Measurements from ENCODE around the gene MOB3A. TPM values are rescaled to one million over a fixed set of nuclear protein-coding genes. Genes with fewer than 3 reads are reported as not detected.

MOB3A gene
- total and polyA plus RNA-seq, 4 donors = 3.4 to 8.7 (median 6.5) TPM

DNA sequence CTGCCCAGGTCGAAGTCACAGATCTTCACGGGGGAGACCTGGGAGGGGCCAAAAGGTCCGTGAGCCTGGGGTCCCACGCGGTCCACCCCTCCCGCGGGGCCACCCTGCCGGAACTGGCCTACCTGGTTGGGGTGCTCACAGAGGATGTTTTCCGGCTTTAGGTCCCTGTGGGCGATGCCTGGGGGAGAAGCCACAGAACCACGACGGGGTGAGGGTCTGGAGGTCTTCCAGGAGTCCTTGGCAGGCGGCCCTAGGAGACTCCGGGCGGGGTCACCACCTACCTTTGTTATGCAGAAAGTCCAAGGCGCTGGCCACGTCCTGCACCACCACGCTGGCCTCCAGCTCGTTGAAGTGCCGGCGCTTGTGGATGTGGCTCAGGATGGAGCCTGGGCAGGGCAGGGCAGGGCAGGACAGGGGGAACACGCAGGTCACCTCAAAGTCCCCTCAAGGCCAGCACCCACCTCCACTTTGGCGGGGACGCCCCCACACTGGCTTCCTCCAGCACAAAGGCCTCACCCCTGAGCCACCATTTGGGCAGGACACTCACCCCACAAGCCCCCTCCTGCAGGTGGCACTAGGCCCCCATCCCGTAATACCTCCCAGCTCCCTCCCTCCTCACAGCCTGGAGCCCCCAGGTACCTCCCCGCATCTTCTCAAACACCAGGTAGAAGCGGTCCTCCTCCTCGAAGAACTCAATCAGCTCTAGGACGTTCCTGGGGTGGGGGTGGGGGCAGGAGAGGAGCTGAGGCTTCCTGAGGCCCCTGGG is 53.5 kb downstream of the MOB3A start:
- H3K27me3 ChIP-seq (ENCODE audit: control insufficient read depth in 4 of 4, insufficient read depth in 4 of 4, low read length in 3 of 4) = no peaks in the 10 kb centered on the region
- no peak for TF ChIP-seq TAF1 (conservative IDR thresholded peaks at IDR 0.05)
- TF ChIP-seq GABPA (IDR thresholded peaks at IDR 0.05 in 1 of 2, conservative IDR thresholded peaks at IDR 0.05 in 1 of 2) = no peak
- peak in 1 of 2 donors; percentile 11 for TF ChIP-seq RXRA (IDR thresholded peaks at IDR 0.05)
- TF ChIP-seq CTCF (IDR thresholded peaks at IDR 0.05; ENCODE audit: low read depth, low read length, missing input control) = no peak
- peak; percentile 26 for TF ChIP-seq NR2F2 (IDR thresholded peaks at IDR 0.05)
- no peak for TF ChIP-seq RAD21 (IDR thresholded peaks at IDR 0.05)
- WGBS = 26% methylated on average over 29 of the region's 29 CpGs
- H3K36me3 ChIP-seq (ENCODE audit: control insufficient read depth in 4 of 4, insufficient read depth in 3 of 4, low read depth in 1 of 4, low read length in 3 of 4) = peaks cover 6 to 32% (median 18%) of the 10 kb centered on the region in 4 donors
- H3K27ac ChIP-seq (ENCODE audit: low read depth in 1 of 2, low read length in 2 of 2) = peak overlapping the region; percentile 58 to 68
- no peak overlapping the region for H3K4me3 ChIP-seq (ENCODE audit: low read depth in 1 of 3, low read length in 3 of 3)
- no peaks in the 10 kb centered on the region for H3K9me3 ChIP-seq (ENCODE audit: control insufficient read depth in 4 of 4, low read length in 3 of 4)
- peak overlapping the region in 1 of 2 donors; percentile 23 for H3K9ac ChIP-seq (ENCODE audit: low read depth in 1 of 2, low read length in 2 of 2)
- DNase-seq (ENCODE audit: low spot score) = peak; percentile 66
- H3K4me1 ChIP-seq (ENCODE audit: control insufficient read depth in 4 of 4, insufficient read depth in 4 of 4, low read length in 3 of 4) = peaks cover 35 to 71% (median 65%) of the 10 kb centered on the region in 4 donors

- Histone ChIP-seq H3K27me3 (ENCODE audit: control insufficient read depth in 4 of 4, insufficient read depth in 4 of 4, low read length in 3 of 4) (no peaks in the 10 kb centered on the region), H3K4me1 (ENCODE audit: control insufficient read depth in 4 of 4, insufficient read depth in 4 of 4, low read length in 3 of 4) (peaks cover 32 to 64% (median 57%) of the 10 kb centered on the region in 4 donors), H3K4me3 (ENCODE audit: low read depth in 1 of 3, low read length in 3 of 3) (peak overlapping the region in 2 of 3 donors; percentile 8 to 51), H3K36me3 (ENCODE audit: control insufficient read depth in 4 of 4, insufficient read depth in 3 of 4, low read depth in 1 of 4, low read length in 3 of 4) (peaks cover 6 to 32% (median 19%) of the 10 kb centered on the region in 4 donors), H3K9ac (ENCODE audit: low read depth in 1 of 2, low read length in 2 of 2) (peak overlapping the region; percentile 15 to 23), H3K9me3 (ENCODE audit: control insufficient read depth in 4 of 4, low read length in 3 of 4) (no peaks in the 10 kb centered on the region), H3K27ac (ENCODE audit: low read depth in 1 of 2, low read length in 2 of 2) (peak overlapping the region; percentile 87 to 92)
- peak; percentile 99 for DNase-seq (ENCODE audit: low spot score)
- TF ChIP-seq RAD21 (IDR thresholded peaks at IDR 0.05) = peak in 1 of 2 donors; percentile 2
- TF ChIP-seq YY1 (IDR thresholded peaks at IDR 0.05) = peak; percentile 24
- TF ChIP-seq REST (IDR thresholded peaks at IDR 0.05) = peak; percentile 50
- TF ChIP-seq NR2F2 (IDR thresholded peaks at IDR 0.05) = no peak
- TF ChIP-seq SP1 (IDR thresholded peaks at IDR 0.05) = peak; percentile 91
- no peak for TF ChIP-seq FOXA1 (IDR thresholded peaks at IDR 0.05)
- no peak for TF ChIP-seq FOXA2 (IDR thresholded peaks at IDR 0.05)
- TF ChIP-seq RXRA (IDR thresholded peaks at IDR 0.05) = peak; percentile 51 to 60
- no peak for TF ChIP-seq JUND (IDR thresholded peaks at IDR 0.05)
- TF ChIP-seq GABPA (IDR thresholded peaks at IDR 0.05 in 1 of 2, conservative IDR thresholded peaks at IDR 0.05 in 1 of 2) = peak in 1 of 2 donors; percentile 52
- TF ChIP-seq TAF1 (conservative IDR thresholded peaks at IDR 0.05) = no peak
- WGBS = 8% methylated on average over 77 of the region's 77 CpGs
These were observed 54.2 kb downstream of the MOB3A start for GRCh38 chr19:2041683-2042484.
